Activated CD8-positive, alpha-beta memory T cell treated with anti-CD3 and anti-CD28 coated beads for 4 hours (primary cell): ENCODE results near the gene GJA10.
"Not testable (repeated sequence)": the region's sequence is repeated elsewhere in the genome, so short reads cannot be mapped to it uniquely, and the experiment has no call there.

Source experiments
- DNase-seq, 2 donors: peaks; one replicate each; pipeline ENCODE4 v3.0.0-alpha.2; 2020; ENCODE audit warnings: low read depth in 2 of 2

The GJA10 gene

GRCh38 chr6:89894169-89894568 lies at the start of gene GJA10:
Gene GJA10, plus strand, starts transcription at chr6:89894469. Its CDS starts 0 bp downstream, at chr6:89894469.
- no peak for DNase-seq

GRCh38 chr6:89847513-89847912 lies 46.8 kb upstream of the GJA10 start:
- DNase-seq = not testable (repeated sequence)

GRCh38 chr6:89853068-89853467 lies 41.2 kb upstream of the GJA10 start:
- DNase-seq = no peak

DNA sequence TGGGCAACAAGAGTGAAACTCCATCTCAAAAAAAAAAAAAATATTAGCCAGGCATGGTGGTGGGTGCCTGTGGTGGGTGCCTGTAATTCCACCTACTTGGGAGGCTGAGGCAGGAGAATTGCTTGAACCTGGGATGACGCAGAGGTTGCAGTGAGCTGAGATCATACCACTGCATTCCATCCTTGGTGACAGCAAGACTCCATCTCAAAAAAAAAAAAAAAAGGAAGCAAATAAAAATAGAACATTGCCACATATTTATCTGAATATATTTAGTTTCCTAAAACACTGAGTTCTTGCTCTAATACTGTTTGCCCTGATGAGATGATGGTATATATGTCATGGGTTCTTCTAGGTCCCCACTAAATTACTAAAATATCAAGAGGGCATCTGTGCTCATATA lies 36.2 kb upstream of the GJA10 start:
- DNase-seq = no peak

- DNase-seq = no peak
These were observed 34.5 kb upstream of the GJA10 start for GRCh38 chr6:89859744-89860143.

DNA sequence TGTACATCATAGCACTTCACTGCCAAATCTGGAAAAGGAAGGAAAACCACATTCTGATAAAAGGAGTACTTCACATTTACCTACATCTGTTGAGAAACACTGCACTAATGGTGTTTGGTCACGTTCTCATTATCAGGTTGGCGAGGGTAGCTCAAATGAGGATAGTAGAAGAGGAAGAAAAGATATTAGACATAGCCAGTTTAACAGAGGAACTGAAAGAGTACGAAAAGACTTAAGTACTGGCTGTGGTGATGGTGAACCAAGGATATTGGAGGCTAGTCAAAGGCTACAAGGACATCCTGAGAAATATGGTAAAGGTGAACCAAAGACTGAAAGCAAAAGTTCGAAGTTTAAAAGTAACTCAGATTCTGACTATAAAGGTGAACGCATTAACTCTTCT lies 32.0 kb upstream of the GJA10 start:
- DNase-seq = no peak

DNA sequence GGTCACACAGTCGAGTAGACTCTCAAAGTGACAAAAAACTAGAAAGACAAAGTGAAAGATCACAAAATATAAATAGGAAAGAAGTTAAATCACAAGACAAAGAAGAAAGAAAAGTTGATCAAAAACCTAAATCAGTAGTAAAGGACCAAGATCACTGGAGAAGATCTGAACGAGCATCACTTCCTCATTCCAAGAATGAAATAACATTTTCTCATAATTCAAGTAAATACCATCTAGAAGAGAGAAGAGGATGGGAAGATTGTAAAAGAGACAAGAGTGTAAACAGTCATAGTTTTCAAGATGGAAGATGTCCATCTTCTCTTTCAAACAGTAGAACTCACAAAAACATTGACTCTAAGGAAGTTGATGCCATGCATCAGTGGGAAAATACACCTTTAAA lies 31.6 kb upstream of the GJA10 start:
- DNase-seq = no peak

DNA sequence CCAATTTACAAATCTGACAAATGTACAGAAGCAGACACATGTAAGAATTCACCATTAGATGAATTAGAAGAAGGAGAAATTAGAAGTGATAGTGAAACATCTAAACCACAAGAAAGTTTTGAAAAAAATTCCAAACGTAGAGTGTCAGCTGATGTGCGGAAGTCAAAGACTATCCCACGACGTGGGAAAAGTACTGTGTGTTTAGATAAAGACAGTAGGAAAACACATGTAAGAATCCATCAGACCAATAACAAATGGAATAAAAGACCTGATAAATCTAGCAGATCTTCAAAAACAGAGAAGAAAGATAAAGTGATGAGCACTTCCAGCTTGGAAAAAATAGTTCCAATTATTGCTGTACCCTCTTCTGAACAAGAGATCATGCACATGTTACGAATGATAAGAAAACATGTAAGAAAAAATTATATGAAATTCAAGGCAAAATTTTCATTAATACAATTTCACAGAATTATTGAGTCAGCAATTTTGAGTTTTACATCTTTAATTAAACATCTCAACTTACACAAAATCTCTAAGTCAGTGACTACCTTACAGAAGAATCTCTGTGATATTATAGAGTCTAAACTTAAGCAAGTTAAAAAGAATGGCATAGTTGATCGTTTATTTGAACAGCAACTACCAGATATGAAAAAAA lies 28.1 kb upstream of the GJA10 start:
- no peak for DNase-seq

GRCh38 chr6:89873721-89874120 lies 20.5 kb upstream of the GJA10 start:
- no peak for DNase-seq

GRCh38 chr6:89874438-89874837 lies 19.8 kb upstream of the GJA10 start:
- no peak for DNase-seq

GRCh38 chr6:89886378-89887120 lies 7.7 kb upstream of the GJA10 start:
- no peak for DNase-seq

DNA sequence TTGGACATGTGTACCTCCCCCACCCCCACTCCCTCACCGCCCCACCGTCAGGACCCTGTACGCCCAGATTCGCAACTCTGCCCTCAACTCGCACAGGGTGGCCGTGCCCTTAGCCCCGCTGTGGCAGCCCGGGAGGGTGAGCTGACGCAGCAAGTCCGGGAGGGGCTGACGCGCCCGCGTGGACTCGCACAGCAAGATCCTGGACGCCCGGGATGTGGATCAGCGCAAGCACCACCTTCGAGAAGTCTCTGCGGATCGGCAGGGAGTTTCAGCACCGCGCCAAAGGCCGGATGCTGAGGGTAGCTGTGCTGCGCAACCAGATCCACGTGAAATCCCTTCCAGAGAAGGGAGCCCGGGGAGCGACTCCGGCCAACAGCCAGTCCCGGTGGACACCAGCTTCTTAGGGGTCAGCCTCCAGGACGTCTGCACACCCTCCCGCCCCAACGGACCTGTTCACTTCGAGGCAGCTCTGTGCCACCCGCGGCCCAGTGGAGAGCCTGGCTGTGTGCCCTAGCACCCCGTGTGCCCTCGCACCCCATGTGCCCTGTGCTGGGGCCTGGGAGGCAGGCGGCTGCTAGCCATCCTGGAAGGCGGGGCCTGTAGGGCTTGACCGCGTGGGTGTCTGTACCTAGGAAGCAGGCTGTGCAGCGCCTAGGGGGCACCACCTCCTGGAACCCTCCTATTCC lies 6.7 kb upstream of the GJA10 start:
- no peak for DNase-seq

- DNase-seq = no peak
These were observed 6.1 kb upstream of the GJA10 start for GRCh38 chr6:89888138-89888514.

GRCh38 chr6:89888871-89889270 lies 5.4 kb upstream of the GJA10 start:
- DNase-seq = no peak

GRCh38 chr6:89890845-89891528 lies 3.3 kb upstream of the GJA10 start:
- DNase-seq = not testable (repeated sequence)

- not testable (repeated sequence) for DNase-seq
These were observed 1.7 kb upstream of the GJA10 start for GRCh38 chr6:89892577-89892976.

DNA sequence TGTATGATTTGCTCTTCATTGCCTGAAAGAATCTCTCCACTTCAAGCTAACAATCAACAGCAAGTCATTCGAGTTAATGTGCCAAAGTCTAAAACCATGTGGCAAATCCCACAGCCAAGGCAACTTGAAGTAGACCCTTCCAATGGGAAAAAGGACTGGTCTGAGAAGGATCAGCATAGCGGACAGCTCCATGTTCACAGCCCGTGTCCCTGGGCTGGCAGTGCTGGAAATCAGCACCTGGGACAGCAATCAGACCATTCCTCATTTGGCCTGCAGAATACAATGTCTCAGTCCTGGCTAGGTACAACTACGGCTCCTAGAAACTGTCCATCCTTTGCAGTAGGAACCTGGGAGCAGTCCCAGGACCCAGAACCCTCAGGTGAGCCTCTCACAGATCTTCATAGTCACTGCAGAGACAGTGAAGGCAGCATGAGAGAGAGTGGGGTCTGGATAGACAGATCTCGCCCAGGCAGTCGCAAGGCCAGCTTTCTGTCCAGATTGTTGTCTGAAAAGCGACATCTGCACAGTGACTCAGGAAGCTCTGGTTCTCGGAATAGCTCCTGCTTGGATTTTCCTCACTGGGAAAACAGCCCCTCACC lies 1.1 kb downstream of the GJA10 start:
- no peak for DNase-seq

- DNase-seq = not testable (repeated sequence)
These were observed 16.0 kb downstream of the GJA10 start for GRCh38 chr6:89910001-89910901.

- no peak for DNase-seq
These were observed 16.6 kb downstream of the GJA10 start for GRCh38 chr6:89910902-89911240.

- no peak for DNase-seq
These were observed 22.1 kb downstream of the GJA10 start for GRCh38 chr6:89916136-89916920.
